NK-92 treated with Interleukin-12 subunit alpha and Interleukin-12 subunit beta, amount 100 ng/mL, for 24 hours (cell line): Measurements from ENCODE around the gene PRPSAP1.
"Not testable (repeated sequence)": the region's sequence is repeated elsewhere in the genome, so short reads cannot be mapped to it uniquely, and the experiment has no call there.

Source experiments
- DNase-seq: peaks from one replicate; lab custom pipeline; 2025; lab: John Stamatoyannopoulos, UW

PRPSAP1 gene

DNA sequence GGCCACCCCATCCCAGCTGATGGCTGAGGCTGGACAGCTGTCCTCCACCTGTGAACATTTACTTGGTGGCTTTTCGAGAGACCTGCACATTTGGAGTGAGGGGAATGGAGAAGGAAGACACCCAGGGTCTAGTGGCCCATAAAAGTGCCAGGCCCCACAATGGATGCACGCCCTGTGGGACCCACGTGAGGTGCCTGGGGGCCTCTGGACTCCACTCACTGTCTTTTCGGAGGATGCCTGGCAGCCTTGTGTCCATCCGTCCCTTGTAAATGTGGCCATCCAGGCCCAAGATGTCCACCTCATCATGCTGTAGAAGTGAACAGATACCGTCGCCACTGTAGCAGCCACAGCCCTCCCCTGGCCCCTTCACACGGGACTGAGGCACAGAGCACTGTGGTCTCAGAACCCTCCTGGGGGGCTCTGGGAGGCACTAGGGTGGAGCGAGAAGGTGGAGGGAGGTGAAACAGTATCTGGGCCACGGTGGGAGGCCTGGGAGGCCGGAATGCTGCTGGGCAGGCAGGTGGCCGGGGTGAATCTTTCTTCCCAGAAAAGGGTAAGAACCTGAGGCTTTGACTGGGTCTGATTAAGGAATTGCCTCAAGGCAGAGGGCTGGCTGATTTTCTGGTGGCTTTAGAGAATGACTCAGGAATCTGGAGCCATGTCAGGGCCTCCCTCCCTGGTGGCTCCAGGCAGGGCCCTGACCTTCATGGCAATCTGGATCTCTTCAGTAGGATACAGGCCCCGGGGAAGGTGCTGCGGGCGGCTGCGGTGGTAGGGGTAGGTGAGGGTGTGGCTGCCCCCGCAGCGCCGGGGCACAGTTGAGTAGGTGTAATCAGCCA, 77.0 kb downstream of the PRPSAP1 start:
- no peak for DNase-seq

DNA sequence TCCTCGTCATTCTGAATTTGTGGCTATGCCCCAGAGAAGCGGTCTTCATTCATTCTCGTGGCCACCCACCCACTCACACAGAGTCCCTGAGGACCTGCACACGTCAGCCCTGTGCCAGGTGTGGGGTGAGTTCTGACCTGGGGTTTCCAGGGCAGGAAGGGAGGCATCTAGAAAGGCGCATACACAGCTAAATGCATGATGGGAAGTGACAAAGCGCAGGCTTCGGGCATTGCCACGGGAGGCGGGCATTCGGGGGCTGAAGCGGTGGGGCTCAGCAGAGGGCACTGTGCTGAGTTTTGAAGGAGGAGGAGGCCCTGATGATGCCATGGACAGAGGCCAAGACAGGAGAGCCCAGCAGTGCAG, 77.7 kb downstream of the PRPSAP1 start:
- no peak for DNase-seq

DNA sequence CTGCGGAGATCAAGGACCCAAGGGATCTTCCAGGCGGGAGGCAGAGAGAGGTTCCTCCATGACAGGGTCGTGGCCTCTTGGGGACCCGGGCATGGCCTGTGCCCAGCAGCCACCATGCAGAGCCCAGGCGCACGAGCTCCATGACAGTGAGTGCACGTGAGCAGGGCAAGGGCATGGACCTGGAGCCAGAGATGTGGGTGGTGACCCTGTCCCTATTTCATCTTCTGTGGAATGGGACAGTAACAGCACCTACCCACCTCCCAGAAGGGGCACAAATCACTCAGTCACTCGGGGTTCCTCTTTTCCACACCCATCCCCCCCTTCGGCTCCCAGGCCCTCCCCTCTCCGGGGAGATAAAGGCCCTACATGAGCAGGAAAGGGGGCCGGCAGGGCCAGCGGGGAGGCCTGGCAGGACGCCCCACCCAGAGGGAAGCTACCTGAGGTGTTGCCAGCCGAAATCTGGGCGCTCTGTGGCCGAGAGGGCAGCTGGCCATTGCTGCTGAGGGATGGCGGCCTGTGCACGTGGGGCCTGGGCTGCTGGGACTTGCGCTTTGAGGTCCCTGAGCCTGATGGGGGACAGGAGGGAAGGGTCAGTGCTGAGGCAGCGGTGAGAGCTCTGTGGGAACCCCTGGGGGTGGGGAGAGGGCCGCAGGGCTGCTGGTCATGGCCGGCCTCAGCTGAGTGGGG, 78.2 kb downstream of the PRPSAP1 start:
- DNase-seq = no peak

DNA sequence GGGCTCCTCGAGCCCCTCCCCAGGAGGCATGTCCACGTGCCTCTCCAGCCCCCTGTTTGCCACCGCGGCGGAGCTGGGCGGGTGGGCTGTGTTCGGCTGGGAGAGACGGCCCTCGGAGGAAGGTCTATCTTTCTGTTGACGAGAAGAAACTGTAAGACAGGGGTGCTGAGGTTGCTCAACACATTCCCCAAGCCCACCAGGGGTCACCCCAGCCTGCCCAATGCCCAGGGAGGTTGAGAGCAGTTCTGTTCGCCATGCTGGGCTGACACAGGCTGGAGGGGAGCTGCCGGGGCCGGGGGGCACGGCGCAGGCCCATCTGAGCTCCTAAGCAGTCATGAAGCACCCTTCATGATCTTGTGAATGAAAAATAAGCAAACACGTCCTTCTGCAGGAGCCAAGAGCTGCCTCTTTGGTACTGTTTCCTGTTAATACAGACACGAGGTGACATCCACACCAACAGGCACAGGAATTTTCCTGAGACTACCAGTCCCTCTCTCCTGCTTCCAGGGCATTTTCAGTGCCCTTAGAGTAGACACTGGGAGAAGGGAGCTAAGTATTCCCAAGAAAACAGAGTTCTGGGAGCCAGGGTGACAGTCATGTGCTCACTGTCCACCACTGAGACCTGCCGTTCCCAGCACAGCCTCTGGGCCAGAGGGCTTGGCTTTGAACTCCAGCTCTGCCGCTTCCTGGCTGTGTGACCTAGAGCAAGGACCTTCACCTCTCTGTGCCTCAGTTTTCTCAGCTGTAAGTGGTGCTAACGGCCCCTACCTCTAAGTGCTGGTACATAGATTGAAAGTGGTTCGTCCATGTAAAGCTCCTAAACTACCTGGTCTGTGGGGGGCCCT, 79.4 kb downstream of the PRPSAP1 start:
- no peak for DNase-seq

DNA sequence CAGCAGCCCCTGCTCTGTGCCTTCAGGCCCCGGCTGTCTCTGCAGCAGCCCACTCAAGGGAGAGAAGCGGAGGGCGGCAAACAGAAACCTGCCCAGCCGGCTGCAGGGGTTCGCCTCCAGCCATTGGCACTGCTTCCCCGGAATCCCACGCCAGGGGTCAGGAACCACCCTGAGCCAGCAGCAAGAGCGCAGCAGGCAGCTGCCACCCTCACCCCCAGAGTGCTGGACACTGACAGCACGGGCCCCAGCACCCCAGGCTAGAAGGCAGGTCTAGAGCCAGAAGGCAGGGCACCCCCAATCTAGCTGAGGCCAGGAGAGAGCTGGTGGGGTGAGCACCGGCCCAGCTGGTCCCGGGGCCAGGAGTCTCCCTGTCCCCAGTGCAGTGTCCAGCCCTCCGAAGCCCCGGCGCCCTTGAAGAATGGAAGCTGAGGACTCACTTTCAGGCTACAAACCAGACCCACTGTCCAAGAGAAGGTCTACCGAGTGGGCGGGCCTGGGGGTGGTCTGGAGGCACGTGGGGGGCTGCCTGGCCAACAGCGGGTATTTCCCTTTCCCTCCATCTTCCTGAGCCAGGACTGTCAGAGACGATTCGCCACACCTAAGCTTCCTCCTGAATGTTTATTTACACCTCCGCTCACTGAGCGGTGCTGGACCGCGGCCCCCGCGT, 80.1 kb downstream of the PRPSAP1 start:
- no peak for DNase-seq

DNA sequence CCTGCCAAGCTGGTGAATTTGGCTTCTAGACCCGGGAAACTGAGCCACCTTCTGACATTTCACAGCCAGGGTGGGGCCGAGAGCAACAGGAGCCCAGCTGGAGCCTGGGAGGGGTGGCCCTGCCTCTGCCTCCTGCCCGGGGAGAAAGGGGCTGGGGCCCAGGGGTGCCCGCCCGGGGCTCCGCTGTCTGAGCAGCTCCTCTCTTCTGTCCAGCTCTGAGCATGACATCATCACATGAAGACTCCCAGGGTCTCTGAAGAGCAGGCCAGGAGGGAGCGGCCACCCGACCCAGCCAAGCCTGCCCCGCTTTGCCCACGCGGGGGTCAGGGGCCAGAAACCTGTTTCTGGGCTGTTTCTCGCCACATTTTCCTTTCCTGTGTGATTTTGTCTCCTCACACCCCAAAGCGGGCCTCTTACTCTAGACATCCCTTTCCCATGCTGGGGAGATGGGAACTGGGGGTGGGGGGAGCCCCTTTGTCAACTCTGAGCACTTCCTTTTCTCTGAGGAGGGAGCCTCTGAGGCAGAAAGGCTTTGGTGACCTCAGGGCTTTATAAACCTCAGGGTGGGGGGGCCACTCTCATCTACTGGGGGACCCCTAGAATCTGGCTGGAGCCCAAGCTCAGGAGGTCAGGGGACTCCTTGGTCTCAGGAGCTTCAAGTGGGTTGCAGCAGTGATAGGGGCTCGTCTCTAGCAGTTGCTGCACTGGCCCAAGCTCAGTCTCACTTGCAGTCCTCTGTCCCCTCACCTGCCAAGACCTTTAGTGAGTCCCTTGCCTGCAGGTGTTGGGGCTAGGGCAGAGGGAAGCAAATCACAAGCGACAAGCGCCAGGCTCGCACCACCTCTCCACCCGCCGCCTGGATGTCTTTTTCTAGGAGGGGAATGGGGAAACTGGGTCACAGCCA, 80.9 kb downstream of the PRPSAP1 start:
- DNase-seq = no peak

DNA sequence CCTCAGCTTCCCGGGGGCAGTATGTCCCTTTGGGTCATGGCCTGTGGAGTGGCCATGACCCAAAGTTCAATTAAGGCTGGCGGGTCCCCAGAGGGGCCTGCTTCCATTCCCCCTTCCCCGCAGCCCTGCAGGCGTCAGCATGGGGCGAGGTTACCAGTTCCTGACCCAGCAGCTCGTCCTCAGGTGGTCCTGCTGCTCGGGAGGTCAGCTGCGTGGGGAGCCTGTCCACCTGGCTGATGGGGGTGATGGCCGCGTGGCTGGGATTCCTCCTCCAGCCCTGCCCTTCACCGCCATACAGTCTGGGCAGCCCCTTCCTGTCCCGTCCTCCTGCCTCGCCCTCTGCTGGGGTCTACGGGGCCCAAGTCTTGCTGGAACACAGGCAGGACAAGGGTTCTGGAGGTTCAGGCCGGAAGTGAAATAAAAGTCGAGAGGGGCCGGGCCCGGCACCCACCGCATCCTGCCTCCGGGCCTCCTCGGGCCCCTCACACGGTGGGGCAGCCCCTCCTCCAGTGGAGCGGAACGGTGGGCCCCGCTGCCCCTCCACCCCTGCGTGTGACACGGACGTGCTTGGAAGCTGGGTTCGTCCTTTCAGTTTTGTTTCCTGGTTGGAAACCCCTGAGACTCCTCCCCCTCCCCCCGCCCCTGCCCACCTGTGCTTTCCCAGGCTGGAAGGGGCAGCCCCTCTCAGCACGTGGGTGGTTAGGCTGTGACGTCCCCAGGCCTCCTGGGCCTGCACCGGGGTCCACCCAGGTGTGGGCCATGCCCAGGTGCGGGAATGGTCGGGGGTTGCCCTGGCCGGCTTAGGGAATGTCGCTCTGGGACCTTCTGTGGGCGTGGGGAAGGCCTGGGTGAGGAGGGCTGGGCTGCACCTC, 81.8 kb downstream of the PRPSAP1 start:
- peak; percentile 79 for DNase-seq

DNA sequence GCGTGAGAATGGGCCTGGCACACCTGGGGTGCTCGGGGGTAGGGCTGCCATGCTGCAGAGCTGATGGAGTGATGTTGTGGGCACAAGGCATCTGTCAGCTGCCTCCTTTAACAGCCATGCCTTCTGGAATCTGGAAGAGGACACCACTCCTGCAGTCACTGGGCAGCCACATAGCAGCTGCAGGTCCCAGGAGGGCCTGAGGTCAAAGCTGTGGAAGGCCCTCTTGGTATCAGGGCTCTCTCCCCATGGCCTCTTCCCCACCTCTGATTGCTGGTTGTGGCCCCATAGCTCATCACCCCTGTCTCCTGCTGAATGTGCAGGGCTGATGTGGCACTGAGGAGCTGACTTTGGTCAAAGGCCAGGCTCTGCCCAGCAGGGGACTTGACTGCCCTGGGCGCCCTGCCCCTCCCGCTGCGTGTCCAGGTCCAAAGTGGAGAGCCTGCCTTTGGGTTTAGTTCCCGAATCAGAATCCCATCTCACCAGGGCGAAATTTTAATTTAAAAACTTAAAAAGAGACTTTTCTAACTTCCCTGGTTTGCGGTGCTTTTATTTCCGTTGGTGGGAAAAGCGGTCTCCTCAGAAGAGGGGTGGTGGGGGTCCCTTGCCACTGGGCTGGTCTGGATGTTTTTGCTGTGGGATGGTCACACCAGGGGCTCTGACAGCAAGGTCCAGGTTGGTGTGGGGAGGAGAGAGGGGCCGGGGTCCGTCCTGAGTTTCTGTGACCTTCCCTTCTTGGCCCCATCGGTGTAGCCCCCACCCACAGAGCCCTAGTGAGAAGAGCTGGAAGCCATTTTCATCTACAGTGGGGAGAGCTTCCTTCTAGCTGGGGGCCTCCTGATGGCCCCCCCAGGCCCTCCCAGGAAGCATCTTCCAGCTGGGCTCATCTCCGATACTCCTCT, 82.7 kb downstream of the PRPSAP1 start:
- DNase-seq = no peak

DNA sequence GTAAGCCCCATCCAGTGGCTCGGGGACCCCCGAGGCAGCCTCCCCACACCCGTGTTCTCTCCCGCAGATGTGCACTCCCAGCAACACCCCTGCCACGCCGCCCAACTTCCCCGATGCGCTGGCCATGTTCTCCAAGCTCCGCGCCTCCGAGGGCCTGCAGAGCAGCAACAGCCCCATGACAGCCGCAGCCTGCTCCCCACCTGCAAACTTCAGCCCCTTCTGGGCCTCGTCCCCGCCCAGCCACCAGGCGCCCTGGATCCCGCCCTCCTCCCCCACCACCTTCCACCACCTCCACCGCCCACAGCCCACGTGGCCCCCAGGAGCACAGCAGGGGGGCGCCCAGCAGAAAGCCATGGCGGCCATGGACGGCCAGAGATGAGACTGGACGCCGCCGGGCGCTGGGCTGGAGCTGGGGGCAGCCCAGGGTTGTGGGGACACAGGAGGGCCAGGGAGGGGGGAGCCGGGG, 83.6 kb downstream of the PRPSAP1 start:
- no peak for DNase-seq

DNA sequence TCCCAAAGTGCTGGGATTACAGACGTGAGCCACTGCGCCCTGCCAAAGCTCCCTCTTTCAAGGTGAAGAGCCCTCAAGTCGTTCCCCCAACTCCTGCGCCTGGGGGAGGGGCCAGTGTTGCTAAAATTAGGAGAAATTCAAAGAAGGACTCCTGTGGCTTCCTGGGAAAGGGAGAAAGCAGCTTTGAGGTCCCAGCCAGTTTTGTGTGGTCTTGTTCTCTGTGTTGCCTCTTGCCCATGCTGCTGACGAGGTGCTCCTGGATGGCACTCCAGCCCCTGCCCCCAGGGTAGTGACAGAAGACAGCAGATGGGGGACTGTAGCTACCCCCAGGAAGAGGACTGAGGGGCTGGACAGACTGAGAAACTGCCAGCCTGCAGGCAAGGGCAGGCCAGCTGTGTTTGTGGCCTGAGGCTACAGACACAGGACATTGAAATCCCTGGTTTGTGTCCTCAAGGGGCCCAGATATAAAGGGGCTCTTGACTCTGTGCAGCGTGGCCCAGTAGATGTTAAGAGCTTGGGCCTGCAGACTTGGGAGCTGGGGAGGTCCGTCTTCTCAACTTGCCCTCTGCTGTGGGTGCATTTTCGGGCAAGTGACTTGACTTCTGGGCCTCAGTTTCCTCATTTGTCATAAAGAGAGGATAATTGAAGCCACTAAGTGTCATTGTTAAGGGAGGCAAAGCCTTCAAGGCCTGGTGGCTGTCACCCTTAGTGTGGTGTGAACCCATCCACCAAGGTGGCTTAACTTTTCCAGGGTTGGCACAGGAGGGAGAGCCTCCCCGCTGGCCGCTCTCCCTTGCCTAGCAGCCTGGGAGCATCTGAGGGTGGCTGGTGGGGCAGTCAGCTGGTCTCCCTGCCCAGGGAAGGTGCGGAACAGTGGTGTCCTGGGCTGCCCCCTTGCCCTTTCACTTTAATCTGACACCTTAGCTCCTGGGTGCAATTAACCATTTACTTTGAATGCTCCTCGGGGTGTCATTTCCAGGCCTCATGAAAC, 84.4 kb downstream of the PRPSAP1 start:
- no peak for DNase-seq

DNA sequence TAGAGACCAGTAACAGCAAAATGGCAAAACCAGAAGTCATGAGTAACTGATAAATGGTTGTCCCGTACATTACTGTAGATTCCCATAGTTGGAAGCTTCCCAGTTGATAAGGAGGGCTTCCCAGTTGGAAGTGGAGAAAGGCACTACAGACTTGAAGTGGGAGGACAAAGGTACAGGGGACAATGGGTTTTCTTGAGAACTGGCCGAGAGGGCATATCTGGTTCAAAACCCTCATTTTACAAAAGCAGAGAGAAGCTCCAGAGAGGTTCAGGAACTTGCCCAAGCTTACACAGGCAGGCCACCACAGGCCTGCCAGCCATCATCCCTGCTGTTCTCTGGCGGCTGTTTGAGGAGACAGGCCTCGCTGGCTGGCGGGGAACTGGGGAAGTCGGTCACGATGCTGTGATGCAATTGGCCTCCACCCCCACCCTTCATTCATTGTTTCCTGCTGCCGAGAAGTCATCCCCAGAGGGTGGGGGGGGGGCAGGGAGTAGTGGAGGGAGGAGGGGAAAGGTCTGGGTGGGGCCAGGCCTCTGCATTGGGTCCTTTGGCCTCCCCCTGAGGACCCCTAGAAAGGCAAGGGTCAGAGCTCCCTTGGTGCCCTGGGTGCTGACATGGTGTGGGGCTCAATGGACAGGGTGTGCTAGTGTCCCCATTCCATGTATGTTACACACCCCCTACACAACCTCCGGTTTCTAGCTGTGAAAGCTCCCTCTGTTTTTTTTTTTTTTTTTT, 85.5 kb downstream of the PRPSAP1 start:
- DNase-seq = peak; percentile 53

DNA sequence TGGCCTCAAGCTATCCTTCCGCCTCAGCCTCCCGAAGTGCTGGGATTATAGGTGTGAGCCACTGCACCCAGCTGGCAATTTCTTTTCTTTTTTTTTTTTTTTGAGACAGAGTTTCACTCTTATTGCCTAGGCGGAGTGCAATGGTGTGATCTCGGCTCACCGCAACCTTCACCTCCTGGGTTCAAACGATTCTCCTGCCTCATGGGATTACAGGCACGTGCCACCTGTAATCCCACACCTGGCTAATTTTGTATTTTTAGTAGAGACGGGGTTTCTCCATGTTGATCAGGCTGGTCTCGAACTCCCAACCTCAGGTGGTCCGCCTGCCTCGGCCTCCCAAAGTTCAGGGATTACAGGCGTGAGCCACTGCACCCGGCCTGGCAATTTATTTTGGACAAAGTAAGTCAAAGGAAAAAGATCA, 86.1 kb downstream of the PRPSAP1 start:
- DNase-seq = not testable (repeated sequence)

DNA sequence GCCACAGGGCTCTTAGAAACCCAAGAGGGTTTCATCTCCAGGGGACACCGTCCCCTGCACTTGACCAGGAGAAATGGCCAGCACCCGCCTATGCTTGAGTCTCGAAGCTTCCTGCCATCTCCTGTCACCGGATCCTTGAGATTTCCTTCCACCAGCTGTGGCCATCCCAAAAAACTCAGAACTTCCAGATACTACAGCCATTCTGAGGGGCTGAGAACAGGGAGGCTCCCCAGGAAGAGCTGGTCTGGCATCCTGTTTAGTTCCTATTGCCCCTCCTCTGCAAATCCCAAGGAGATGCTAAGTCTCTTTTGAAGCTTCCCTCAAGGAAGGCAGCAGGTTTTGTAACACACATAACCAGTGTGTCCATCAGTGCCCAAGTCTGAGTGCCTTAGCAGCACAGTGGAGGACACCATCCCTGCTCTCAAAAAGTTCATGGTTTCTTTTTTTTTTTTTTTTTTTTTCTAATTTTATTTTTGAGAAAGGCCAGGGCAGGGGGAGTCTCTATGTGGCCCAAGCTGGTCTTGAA, 86.6 kb downstream of the PRPSAP1 start:
- DNase-seq = no peak

DNA sequence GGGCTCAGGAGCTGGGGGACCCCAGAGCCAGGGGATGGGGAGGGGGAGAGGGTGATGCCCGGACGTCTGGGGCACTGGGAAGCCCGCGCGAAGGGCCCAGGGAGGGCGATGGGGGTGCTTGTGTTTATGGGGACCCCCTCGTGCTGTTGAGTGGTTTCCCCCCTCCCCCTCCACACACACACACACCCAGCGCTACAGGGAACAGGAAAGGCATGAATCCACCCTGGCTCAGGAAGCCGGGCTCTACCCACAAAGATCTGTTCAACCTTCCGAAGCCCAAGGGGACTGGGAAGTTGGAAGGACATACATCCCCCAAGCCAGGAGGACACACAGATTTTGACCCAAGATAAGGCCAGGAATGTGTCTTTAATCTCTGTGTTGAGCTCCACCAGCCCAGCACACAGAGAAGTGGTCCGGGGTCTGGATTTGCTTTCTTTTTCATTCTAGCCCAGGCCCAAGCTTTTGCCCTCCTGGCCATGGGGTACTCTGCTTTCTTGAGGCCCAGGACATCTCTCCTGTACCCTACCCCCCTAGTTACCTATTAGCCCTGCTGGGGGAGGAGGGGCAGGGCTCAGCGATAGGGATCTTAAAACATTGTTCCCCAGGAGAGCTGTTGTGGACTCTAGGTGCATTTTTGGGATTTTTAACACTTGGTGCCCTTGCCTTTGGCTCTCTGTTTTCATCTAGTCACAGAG, 87.3 kb downstream of the PRPSAP1 start:
- no peak for DNase-seq

DNA sequence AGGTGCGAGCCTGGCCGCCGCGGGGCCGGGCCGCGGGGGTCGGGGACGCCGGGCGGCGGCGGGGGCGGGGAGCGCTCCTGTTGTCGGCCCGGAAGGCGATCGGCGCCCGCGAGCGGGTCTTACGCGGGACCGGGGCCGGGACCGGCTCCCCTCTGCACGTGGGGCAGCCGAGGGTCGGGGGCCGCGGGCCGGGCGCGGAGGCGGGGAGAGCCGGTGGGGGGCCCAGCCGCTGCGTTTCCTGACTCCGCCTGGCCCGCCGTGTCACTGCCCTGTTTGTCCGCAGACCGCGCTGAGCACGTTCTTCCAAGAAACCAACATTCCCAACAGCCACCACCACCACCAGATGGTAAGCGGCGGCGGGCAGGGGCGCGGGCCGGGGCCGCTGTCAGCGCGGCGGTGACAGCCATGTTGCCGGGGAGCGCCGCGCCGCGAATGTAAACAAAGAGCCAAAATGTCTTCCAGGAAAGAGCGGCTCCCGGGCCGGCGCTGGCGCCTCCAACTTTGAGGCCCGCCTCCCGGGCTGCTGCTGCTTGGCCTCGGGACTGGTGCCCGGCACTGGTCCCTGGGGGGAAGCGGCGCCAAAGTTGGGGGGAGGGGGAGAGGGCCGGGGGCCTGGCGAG, 88.0 kb downstream of the PRPSAP1 start:
- no peak for DNase-seq
